Left ventricle myocardium inferior (tissue), 1 donor: ENCODE data around the gene ASPN. TPM values are rescaled to one million over a fixed set of nuclear protein-coding genes. Genes with fewer than 3 reads are reported as not detected.

ENCODE experiments used
- DNase-seq: peaks from one replicate; pipeline ENCODE4 v3.0.0-alpha.2; 2020
- H3K27ac ChIP-seq: fragments of 200-600 bp; replicated peaks from 2 replicates; pipeline ENCODE4 v1.8.0; 2021
- H3K27me3 ChIP-seq: fragments of 200-600 bp; 2 replicates; pipeline ENCODE4 v1.8.0; 2021; ENCODE audit warnings: low read depth
- H3K36me3 ChIP-seq: fragments of 200-600 bp; 2 replicates; pipeline ENCODE4 v1.8.0; 2021
- H3K4me1 ChIP-seq: fragments of 200-600 bp; 2 replicates; pipeline ENCODE4 v1.8.0; 2021
- H3K4me3 ChIP-seq: fragments of 200-600 bp; 2 replicates; pipeline ENCODE4 v1.8.0; 2021; ENCODE audit warnings: mild to moderate bottlenecking, moderate library complexity
- H3K9me3 ChIP-seq: fragments of 200-600 bp; replicated peaks from 2 replicates; pipeline ENCODE4 v1.8.0; 2021
- intact Hi-C: fragments of 100-400 bp; cut with micrococcal nuclease; formaldehyde crosslinking; loops from one replicate; pipeline ENCODE4 v1.11.0; 2022
- total RNA-seq: library from RNA; stranded (reverse); fragmentation: NEBNext Ultra II Directional; extraction: Animal tissue kit (Norgen Biotek cat#: 25700); gene quantifications from one replicate; pipeline ENCODE4 v1.2.1, GENCODE V29; 2021
- TF ChIP-seq, protein P1 (sequence below): fragments of 200-600 bp; IDR thresholded peaks from 2 replicates; pipeline ENCODE4 v1.8.0; 2021; ENCODE audit warnings: antibody characterized with exemption, mild to moderate bottlenecking, borderline replicate concordance
- donor health status: DM: no; HTN: yes; CAD: no; lungs with severe emphysema.

Gene ASPN
- total RNA-seq, 1 donor from 2014 or later: 17.5 TPM

DNA sequence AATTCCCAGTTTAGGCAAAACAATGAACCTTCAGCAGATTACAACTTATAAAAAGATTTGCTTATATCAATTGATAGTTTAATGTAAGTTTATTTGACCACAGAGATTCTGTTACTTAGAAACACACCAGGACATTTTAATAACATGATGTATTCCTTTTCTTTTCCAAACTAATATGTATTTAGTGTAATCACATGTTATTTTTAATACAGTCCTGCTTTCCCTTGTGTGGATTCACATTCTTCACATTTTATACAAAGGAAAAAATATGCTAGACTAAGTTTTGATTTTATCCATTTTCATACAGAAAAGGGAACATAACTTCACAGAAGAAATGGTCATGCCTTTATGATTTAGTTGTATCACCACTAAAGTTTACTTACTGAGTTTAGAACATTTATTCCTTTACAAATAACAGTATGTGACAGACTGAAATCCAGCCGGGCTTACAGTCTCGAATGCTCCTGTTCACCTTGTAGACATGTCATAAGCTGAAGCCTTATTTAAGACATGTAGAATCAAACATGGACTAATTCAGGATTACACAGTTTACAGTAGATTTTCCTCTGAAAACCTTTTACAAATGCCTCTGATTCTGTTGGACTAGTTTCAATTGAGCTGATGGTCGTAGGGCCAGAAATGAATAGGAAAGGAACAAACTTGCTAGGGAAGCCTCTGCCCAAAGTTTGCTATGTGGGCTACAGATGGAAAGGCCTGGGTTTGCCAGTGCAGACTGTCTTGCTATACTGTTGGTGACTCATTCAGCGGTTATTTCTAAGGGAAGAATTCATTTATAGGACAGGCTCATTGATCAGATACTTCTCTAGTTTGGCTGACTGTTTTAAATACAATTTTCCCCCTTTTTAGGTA lies 6.6 kb upstream of the ASPN start:
- DNase-seq: no peak
- Histone ChIP-seq H3K9me3 (no peaks in the 10 kb centered on the region), H3K4me3 (no peak overlapping the region), H3K36me3 (no peaks in the 10 kb centered on the region), H3K27ac (peak overlapping the region; percentile 22), H3K4me1 (peaks cover 15% of the 10 kb centered on the region), H3K27me3 (no peaks in the 10 kb centered on the region)
- intact Hi-C loops: no loop called here
- TF ChIP-seq, protein P1, sequence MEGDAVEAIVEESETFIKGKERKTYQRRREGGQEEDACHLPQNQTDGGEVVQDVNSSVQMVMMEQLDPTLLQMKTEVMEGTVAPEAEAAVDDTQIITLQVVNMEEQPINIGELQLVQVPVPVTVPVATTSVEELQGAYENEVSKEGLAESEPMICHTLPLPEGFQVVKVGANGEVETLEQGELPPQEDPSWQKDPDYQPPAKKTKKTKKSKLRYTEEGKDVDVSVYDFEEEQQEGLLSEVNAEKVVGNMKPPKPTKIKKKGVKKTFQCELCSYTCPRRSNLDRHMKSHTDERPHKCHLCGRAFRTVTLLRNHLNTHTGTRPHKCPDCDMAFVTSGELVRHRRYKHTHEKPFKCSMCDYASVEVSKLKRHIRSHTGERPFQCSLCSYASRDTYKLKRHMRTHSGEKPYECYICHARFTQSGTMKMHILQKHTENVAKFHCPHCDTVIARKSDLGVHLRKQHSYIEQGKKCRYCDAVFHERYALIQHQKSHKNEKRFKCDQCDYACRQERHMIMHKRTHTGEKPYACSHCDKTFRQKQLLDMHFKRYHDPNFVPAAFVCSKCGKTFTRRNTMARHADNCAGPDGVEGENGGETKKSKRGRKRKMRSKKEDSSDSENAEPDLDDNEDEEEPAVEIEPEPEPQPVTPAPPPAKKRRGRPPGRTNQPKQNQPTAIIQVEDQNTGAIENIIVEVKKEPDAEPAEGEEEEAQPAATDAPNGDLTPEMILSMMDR: no peak

GRCh38 chr9:92486371-92486770 lies 4.1 kb upstream of the ASPN start:
- H3K9me3 ChIP-seq: no peaks in the 10 kb centered on the region
- TF ChIP-seq, protein P1: no peak
- no peak overlapping the region for H3K4me3 ChIP-seq
- peaks cover 36% of the 10 kb centered on the region for H3K4me1 ChIP-seq
- no peak for DNase-seq
- intact Hi-C loops: no loop called here
- H3K27me3 ChIP-seq: no peaks in the 10 kb centered on the region
- H3K36me3 ChIP-seq: no peaks in the 10 kb centered on the region
- H3K27ac ChIP-seq: no peak overlapping the region

GRCh38 chr9:92484563-92484962 lies 2.3 kb upstream of the ASPN start:
- H3K27me3 ChIP-seq: no peaks in the 10 kb centered on the region
- no peak overlapping the region for H3K4me3 ChIP-seq
- no peak for DNase-seq
- no peaks in the 10 kb centered on the region for H3K36me3 ChIP-seq
- TF ChIP-seq, protein P1: no peak
- H3K27ac ChIP-seq: peak overlapping the region; percentile 78
- H3K4me1 ChIP-seq: peaks cover 50% of the 10 kb centered on the region
- intact Hi-C loops: no loop called here
- no peaks in the 10 kb centered on the region for H3K9me3 ChIP-seq

GRCh38 chr9:92483627-92484545 lies 1.6 kb upstream of the ASPN start:
- Histone ChIP-seq H3K27ac (peak overlapping the region; percentile 78), H3K4me3 (no peak overlapping the region), H3K4me1 (peaks cover 57% of the 10 kb centered on the region), H3K27me3 (no peaks in the 10 kb centered on the region), H3K9me3 (no peaks in the 10 kb centered on the region), H3K36me3 (no peaks in the 10 kb centered on the region)
- TF ChIP-seq, protein P1: no peak
- intact Hi-C loops: no loop called here
- no peak for DNase-seq

- intact Hi-C loops: no loop called here
Observed at GRCh38 chr9:92482805-92483204, 499 bp upstream of the ASPN start.

More at GRCh38 chr9:92482805-92483204, 499 bp upstream of the ASPN start:
- Histone ChIP-seq H3K9me3 (no peaks in the 10 kb centered on the region), H3K4me3 (peak overlapping the region; percentile 49), H3K27me3 (no peaks in the 10 kb centered on the region), H3K36me3 (no peaks in the 10 kb centered on the region), H3K27ac (peak overlapping the region; percentile 78), H3K4me1 (peaks cover 59% of the 10 kb centered on the region)
- TF ChIP-seq, protein P1: no peak
- DNase-seq: no peak
